GM03348 (cell line): ENCODE results near the gene BUD31.
A peak's percentile ranks its signal among the peaks of the same experiment; 100 is the strongest.
"Not testable (repeated sequence)": the region's sequence is repeated elsewhere in the genome, so short reads cannot be mapped to it uniquely, and the experiment has no call there.

Source experiments
- DNase-seq: peaks from one replicate; pipeline ENCODE4 v3.0.0; 2012; ENCODE audit warnings: low spot score

BUD31 gene

DNA sequence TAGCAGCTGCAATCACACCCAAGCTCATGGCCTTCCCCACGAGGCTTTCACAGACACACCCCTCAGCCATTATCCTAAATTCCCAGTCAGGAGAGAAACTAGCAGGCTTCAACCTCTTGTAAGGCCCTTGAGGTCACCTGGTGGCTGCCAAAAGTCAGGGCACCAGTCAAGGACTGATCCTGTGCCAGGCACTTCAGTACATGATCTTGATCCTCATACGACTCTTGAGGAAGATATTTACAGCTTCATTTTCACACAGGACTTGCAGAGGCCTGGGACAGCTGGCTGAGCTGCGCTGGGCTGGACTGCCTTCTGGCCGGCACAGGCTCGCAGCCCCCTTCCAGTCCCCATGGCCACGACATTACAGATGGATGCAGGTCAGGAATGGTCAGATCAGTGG is 9.2 kb upstream of the BUD31 start:
- DNase-seq, result no peak

GRCh38 chr7:99402854-99403253 is 5.9 kb upstream of the BUD31 start:
- no peak for DNase-seq

GRCh38 chr7:99403764-99404163 is 5.0 kb upstream of the BUD31 start:
- DNase-seq, result no peak

DNA sequence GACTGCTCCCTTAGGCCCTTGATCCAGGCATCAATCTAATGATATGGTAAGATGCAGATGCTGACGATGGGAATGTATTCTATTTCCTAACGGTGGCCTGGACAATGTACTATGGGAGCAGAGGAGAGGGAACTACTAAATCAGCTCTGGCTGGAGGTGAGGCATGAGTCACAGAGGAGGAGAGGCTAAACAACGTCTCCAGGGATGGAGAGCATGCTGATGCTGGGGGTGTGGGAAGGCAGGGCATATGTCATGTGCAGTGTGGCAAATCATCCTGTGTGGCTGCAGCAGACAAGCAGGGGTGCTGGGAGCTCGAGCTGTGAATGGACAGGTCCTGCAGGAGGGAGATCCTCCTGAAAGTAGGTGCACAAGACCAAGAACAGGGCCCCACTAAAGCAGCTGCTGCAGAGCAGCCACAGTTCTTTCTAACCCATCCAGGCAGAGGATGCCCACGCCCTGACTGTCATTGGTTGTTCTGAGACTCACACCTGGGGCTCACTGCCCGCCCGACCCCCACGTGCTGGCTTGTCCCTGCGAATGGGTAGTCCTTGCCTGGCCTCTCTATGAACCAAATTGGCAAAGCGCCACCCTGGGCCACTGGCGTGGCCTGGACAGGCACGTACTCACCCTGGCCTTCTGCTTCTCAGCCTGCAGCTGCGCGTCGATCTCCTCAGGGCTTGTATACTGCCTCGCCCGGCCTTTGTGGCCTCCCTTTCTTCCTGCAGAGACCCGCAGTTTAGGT is 4.4 kb upstream of the BUD31 start:
- peak; percentile 41 for DNase-seq

DNA sequence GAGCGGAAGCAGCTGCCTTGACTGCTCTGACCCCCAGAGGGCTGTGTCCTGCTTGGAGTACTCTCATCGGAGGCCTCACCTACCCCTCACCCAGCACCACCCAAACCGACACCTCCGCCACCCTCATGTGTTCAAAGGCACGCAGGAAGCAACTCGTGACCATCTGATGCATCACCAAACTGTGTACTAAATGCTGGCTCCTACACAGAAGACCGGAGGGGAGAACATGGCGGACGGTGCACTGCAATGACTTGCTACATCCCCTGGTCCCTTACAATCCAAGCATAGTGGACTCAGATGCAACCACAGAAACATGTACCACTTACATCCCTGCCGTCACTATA is 3.8 kb upstream of the BUD31 start:
- DNase-seq, result no peak

GRCh38 chr7:99406557-99406956 is 2.2 kb upstream of the BUD31 start:
- DNase-seq, result no peak

GRCh38 chr7:99407872-99408378 is 844 bp upstream of the BUD31 start:
- DNase-seq, result peak; percentile 88

GRCh38 chr7:99409192-99409572 is 413 bp downstream of the BUD31 start:
- no peak for DNase-seq

DNA sequence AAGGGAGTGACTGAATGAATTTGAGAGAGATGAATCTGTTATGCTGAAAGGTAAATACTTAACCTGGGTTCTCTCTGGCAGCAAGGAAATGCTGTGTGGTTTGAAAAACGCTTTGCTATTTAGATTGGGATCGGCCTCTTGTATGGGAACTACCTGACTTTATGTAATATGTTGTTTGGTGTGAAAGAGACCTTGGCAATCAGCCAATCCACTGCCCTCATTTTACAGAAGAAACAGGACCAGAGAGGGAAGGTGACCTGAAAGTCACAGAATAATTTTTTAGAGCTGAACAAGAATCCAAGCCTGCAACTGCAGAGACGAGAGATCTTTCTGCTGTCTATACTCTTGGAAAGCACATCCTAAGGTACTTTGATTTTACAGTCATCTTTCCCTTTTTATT is 1.0 kb downstream of the BUD31 start:
- no peak for DNase-seq

- no peak for DNase-seq
Observed at GRCh38 chr7:99410635-99411034, 1.9 kb downstream of the BUD31 start.

DNA sequence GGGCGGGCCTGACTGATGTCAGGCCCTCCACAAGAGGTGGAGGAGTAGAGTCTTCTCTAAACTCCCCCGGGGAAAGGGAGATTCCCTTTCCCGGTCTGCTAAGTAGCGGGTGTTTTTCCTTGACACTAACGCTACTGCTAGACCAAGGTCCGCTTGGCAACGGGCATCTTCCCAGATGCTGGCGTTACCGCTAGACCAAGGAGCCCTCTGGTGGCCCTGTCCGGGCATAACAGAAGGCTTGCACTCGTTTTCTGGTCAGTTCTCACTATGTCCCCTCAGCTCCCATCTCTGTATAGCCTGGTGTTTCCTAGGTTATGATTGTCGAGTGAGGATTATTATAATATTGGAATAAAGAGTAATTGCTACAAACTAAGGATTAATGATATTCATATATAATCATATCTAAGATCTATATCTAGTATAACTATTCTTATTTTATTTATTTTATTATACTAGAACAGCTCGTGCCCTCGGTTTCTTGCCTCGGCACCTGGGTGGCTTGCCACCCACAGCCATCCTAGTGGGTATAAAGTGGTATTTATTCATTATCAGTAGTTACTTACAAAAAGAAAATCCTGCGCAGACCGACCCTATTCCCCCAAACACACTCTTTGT is 6.9 kb downstream of the BUD31 start:
- not testable (repeated sequence) for DNase-seq

- DNase-seq, result no peak
Observed at GRCh38 chr7:99418260-99418659, 9.5 kb downstream of the BUD31 start.

DNA sequence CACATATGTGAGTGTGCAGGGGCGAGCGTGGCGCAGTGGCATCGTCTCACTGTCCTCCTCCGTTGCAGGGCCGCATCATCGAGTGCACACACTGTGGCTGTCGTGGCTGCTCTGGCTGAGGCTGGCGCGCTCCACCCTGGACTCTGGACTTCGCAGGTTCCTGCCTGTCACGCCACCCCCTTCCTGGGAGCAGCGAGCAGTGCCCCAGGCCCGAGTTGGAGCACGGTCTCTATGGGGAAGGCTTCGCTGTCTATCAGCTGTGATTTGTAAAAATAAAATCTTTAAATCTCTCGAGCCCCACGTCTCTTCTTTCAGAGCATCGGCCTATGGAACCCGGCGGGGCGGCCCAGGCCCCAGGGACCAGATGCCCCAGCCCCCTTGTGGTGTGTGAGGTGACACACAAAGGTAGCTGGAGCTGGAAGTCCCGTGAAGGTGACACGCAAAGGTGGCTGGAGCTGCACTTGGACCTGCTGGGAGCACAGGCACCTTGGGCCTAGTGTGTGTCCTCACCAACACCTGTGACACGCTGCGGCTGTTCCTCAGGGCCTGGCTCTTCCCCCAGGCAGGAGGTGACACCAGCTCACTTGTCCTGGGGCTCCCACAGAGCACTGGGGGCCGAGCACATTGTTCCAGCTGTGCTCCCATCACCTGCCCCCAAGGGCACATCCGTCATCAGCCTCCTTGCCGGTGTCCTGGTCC is 10.7 kb downstream of the BUD31 start:
- DNase-seq, result no peak

DNA sequence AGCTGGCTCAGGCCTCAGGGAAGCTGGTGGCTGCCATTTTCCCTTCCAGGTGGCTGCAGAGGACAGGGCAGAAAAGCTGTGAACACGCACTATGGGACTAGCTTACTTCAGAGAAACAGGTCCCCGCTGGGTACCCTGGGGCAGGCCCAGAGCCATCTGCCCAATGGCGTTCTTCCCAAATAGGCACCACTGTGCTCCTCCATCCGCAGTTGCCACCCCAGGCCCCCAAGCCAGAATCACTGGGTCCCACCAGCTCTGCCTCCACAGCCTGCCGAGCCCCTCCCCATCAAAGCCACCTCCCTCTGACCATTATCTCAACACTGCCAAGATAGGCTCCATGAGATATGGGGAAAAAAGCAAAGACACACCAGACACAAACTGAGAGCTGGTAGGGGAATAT is 11.4 kb downstream of the BUD31 start:
- DNase-seq, result no peak

GRCh38 chr7:99420986-99421385 is 12.2 kb downstream of the BUD31 start:
- no peak for DNase-seq

DNA sequence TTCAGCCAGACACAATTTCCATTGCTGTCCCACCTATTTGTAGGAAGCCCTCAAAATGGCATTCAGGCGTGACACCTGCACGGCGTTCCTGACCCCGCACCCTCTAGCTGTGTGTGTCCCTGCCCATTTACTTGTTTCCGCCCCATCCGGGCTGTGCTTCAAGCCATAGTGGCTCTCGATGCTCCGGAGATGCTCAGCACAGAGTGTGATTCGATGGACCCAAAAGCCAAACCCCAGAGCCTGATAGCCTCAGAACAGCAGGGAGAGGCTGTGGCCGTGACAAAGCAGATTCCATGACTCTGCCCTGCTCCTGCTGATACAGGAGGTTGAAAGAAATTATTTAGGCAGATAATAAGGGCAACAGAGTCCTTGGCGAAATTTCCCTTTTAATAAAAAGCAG is 13.4 kb downstream of the BUD31 start:
- no peak for DNase-seq

GRCh38 chr7:99422625-99423024 is 13.9 kb downstream of the BUD31 start:
- no peak for DNase-seq

DNA sequence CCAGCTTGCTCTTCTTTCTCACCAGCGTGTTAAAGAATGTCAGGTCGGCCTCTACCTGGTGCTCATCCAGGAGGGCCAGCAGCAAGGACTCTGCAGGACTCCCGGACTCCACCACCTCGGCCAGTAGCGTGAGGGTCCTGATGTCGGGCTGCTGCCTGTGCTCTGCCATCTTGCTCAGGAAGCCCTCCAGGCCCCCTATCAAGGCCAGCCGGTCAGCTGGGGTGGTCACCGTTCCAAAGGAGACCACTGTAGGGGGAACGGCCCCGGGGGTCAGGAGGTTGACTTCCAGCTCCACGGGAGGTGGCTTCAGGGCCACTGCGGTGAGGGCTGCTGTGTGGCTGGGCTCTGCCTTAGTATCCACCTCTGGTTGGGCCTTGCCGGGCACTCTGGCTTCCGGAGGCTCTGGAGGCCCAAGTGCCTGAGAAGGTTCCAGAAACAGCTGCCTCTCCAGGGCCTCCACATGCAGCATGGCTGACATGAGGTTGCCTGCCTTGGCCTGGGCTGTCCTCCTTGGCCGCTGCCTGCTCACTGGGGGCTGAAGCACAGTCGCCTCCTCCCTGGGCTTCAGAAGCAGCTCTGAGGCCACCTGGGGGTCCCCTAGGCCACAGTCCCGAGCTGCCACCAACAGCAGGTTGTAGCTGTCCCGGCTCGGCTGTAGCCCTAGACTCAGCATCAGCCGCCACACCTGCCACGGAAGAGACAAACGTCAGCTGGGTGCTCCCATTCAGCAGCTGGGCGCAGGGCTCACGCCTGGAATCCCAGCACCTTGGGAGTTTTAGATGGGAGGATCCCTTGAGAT is 16.4 kb downstream of the BUD31 start:
- no peak for DNase-seq

DNA sequence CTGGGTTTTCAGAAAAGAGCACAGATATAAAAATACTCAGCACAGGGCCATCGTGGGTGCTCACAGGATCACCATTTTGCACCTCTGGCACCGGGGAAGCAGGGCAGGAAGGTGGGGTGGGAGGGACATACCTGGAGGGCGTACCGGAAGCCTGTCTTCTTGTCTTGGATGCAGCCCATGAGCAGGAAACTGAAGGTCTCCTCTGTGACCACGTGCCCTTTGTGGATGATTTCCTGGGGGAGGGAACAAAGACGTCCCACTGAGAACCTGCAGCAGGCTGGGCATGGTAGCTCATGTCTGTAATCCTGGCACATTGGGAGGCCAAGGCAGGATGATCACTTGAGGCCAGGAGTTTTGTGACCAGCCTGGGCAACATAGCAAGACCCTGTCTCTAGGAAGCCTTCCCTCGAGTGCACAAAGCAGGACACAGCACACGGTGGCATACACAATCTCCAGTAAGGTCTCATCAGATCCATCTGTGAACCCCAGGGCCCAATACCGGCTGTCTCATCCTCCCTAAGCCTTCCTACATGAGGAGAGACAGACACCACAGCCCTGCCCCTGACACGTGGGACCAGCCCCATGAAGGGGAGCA is 20.3 kb downstream of the BUD31 start:
- no peak for DNase-seq

DNA sequence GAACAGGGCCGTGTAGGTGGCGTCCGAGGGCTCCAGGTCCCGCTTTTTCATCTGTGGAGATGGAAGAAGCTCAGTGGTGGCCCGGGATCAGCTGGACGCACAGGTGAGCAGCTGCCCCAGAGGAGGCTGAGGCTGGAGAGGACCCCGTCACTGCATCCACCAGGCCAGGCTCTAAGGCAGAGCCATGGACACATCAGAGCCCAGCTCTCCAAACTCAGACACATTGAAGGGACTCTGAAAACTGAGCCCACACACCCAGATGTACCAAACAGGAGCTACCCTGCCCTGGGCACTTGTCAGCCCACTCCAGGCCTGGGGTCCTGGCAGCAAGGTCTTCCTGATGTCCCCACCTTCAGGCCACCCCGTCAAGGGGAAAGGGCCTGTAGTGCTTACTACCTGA is 21.0 kb downstream of the BUD31 start:
- DNase-seq, result no peak

GRCh38 chr7:99431756-99432540 is 23.2 kb downstream of the BUD31 start:
- not testable (repeated sequence) for DNase-seq
